Activated CD8-positive, alpha-beta memory T cell treated with anti-CD3 and anti-CD28 coated beads for 36 hours (primary cell): ENCODE data around the gene P2RY14. TPM values are rescaled to one million over a fixed set of nuclear protein-coding genes. Genes with fewer than 3 reads are reported as not detected.

Experiments used
- CTCF ChIA-PET: fragments of 350-600 bp; sonication (Branson Sonifier 250); formaldehyde crosslinking; loops from one replicate; lab custom pipeline; 2021; ENCODE audit warnings: antibody characterized with exemption; lab: Charles Lee
- POLR2A ChIA-PET: fragments of 350-600 bp; sonication (Branson Sonifier 250); formaldehyde crosslinking; loops from one replicate; lab custom pipeline; 2021; ENCODE audit warnings: antibody characterized with exemption; lab: Charles Lee
- total RNA-seq, 2 experiments: library from RNA; stranded (reverse); gene quantifications; one replicate each; pipeline ENCODE4 v1.2.3, GENCODE V29; 2021

P2RY14 gene
- total RNA-seq: 1 to 10 TPM in 1 of 2 experiments, under 1 TPM in 1; 0.65 to 1.0 TPM

DNA sequence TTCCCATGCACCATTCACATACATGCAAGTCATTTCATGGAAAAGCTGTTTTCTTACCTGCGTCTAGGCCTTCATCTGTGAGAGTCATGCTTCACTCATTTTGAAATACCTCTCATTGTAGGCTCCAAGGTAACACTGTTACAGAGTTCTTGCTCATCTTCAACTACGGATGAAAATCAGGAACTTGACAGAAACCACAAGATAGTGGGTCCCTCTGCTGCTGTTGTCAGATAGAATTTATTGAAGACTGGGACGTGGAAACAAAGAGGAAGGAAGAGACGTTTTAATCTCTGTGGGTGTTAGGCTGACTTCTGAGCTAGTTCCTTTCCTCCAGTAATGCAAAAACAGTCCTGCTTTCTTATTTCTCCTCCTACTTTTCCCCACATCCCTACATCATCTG lies at the start of gene P2RY14:
P2RY14 (minus strand) TSS at position 313 of the 400 bp plus-strand sequence. CDS start 64,226 bp downstream, outside the sequence.
- ChIA-PET POLR2A (interaction anchor here (1.0 kb wide), 1 partner anchor 51 kb away, joined by 3 read pairs; no protein-coding TSS in a partner anchor), CTCF (interaction anchor here (0.9 to 4.3 kb wide), 7 partner anchors 12 to 110 kb away, joined by 3 to 34 read pairs (median 5); no protein-coding TSS in a partner anchor)

DNA sequence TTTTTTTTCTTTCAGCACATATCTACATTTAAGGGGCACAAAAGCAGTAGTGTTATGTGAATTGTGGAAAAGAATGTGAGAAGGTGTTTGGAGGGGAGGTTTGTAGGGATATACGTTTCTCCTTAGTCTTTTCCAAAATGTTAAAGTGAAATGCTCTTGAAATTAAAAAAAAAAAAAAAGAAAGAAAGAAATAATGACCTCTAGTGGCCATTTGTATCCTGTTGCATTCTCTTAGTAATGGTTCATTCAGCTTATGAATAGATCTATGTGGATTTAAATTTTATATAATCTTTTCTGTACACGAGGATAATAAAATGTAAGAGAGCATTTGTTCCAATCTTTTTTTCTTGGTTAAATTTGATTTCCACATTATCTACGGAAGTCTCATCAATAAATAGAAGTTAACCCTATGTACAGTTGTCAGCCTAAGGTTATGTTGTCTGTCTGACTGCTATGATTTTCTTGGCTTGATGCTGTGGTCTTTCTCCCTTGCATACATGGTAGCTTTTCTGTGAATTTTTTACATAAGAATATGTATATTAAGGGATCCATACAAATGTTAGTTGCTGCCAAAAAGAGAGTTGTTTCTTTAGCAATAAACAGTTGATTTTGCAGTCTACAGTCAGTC lies 49.3 kb upstream of the P2RY14 start:
- ChIA-PET CTCF (interaction anchor here (1.1 to 1.9 kb wide), 4 partner anchors 16 to 160 kb away, joined by 3 to 7 read pairs (median 4); no protein-coding TSS in a partner anchor), POLR2A (interaction anchor here (0.6 to 0.7 kb wide), 2 partner anchors 136 to 147 kb away, joined by 3 read pairs; no protein-coding TSS in a partner anchor)

DNA sequence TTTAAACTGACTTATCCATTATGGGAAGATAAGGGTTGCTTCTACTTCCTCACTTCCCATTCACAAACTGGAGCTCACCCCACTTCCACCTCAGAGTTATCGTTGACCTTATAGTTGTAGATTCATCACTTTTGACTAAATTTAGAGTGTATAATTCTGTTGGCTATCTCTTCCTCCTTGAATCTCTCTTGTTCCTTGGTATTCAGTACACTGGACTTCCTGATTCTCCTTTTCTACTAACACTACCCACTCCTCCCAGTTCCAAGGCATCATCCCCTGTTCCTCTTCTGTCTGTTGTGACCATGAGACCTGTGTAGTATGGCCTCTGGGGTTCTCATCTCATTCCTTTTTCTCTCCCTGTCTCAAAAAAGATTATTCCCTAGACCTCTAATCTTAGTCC lies 44.2 kb upstream of the P2RY14 start:
- POLR2A ChIA-PET: no interaction called here
- CTCF ChIA-PET: interaction anchor here (1.3 kb wide), 1 partner anchor 30 kb away, joined by 3 read pairs; no protein-coding TSS in a partner anchor

DNA sequence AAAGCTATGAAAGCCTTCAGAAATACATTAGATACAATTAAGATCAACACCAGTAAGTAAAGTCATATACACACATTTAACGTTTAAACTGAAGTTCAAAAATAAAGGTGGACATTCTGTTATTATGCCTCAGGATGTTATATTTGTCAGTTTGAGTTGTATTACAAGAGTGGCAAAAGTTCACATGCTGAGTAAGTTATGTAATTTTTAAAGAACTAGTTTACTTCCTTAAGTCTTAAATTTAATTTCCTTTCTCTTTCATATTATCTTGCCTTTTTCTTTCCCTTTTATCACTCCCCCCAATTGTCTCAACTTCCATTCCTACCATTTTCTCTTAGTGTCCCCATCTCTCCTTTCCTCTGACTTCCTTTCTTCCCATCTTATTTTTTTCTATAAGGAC lies 43.2 kb upstream of the P2RY14 start:
- ChIA-PET POLR2A (no interaction called here), CTCF (interaction anchor here (0.6 to 2.1 kb wide), 4 partner anchors 10 to 154 kb away, joined by 3 to 5 read pairs (median 3); no protein-coding TSS in a partner anchor)

DNA sequence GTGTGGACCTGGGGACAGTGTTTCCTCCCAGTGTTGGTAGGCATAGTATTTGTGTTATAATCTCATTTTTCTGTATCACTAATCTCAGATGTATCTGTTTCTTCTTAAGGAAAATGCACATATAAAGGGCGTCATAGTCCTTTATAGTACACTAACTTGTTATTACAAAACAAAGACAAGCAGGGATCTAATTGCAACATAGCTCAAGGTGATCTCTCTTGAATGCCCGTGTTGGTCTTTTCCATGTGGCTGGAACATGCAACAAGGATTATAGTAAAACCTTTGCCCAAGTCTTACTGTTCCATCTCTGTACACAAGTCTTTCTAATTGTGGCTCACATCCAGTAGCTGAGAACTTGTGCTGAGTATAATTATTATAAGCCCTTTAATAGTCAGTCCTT lies 41.8 kb upstream of the P2RY14 start:
- ChIA-PET CTCF (interaction anchor here (1.4 to 2.1 kb wide), 2 partner anchors 15 to 153 kb away, joined by 5 to 7 read pairs; no protein-coding TSS in a partner anchor), POLR2A (no interaction called here)

DNA sequence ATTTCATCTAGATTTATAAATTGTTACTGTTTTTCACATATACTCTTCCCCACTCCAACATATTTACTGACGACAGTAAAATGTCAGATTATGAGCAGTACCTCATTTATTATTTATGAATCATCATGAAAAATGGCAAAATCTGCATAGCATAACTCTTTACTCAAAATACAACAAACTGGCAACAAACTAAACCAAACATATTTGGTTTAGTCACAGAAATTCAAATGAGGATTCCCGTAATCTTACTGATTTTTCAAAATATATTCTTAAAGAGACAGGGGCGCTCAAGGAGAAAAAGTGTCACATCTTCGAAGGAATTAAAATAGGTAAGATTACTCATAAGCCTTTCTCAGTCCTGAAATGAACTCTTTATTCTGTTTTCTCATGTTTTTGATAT lies 41.3 kb upstream of the P2RY14 start:
- POLR2A ChIA-PET: no interaction called here

DNA sequence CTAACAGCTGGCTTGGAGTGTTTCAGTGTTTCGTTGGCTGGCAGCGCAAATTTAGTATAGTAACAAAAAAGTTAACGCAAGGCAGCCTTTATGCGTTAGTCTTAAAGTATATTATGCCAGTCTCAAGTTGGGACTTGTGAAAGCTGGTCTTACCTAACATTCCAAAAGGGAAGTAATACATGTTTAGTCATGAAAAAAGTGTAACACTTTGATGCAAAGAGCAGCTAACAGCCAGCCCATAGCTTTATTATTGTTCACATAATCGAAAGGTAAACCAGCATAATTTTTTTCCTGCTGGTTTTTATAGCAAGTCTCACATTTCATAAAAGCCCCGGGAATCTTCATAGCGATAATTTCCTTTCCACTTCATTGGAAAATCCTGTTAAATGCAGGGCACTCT lies 40.6 kb upstream of the P2RY14 start:
- ChIA-PET CTCF (no interaction called here), POLR2A (no interaction called here)

More for the DNA sequence above, 41.3 kb upstream of the P2RY14 start:
- CTCF ChIA-PET: no interaction called here

DNA sequence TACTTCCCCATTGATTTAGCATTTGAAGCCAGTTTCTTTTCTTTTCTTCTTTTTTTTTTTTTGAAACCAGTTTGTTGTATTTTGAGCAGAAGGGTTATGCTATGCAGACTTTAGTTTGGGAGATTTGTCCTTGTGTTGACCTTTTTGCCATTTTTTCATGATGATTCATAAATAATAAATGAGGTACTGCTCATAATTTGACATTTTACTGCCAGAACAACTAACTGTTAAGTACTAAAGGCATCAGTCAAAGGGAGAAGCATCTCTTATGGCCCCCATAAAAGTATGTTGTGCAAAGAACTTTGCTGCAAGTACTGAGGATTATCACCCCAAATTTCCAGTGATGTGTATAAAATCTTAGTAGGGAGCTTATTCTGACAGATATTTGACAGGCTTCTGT lies 40.0 kb upstream of the P2RY14 start:
- ChIA-PET POLR2A (no interaction called here), CTCF (no interaction called here)

DNA sequence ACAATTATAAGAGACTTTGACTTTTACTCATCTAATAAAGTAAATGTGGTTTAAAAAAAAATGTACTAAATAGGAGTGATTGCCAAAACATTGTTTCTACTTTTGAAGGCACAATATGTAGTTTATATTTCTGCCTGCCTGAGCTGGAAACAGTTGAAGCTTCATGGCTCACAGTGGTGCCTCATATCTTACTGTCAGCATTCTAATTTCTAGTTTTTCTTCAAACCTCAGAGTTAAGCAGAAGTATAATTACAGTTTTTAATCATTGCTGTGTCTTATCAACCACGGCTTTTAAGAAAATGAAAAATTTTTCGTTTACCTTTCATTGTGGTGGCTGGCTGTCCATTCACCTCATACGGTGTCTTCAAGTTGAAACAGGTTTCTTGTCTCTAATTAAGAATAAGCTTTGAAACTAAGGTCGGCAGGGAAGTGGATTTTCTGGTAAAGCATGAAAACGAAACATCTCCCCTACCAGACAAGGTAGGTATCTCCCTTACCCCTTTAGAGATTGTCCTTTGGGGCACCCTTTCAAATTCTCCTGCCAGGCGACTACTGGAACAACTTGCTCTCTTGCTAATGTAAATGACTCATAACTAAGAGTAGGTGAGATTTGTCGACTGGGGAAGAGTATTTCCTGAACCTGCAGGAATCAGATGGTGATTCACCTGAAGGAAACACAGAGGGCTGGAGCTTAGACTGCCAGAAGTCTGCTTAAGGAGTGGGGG lies 38.1 kb upstream of the P2RY14 start, which contains the start of gene GPR87:
GPR87 (minus strand) TSS at position 554 of the 725 bp plus-strand sequence. CDS start 16,720 bp downstream, outside the sequence.
- ChIA-PET POLR2A (interaction anchor here (0.8 to 1.5 kb wide), 5 partner anchors 9 to 231 kb away, joined by 3 to 16 read pairs (median 4); partner anchors contain the start of gene MED12L), CTCF (interaction anchor here (0.6 to 2.2 kb wide), 4 partner anchors 9 to 113 kb away, joined by 3 to 11 read pairs (median 6); no protein-coding TSS in a partner anchor)

DNA sequence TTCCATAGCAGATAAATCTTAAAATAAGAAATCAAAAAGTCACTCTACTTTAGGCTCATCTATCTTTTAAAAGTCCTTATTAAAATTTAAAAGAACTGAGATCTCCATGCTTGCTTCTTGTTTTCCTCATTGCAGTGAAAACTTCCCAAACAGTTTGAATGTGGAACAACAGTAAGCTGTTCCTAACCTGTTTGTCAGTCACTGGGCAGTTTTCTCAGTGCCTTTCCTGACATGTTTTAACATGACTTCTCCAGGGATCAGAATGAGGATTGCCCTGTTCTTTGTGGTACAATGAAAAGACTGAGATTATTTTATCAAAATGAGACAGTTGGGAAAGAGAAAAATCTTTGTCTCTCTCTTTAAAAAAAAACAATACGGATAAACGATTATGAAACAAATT lies 37.5 kb upstream of the P2RY14 start:
- ChIA-PET CTCF (interaction anchor here (0.6 to 2.2 kb wide), 3 partner anchors 9 to 112 kb away, joined by 3 to 11 read pairs (median 5); no protein-coding TSS in a partner anchor), POLR2A (interaction anchor here (0.8 to 1.5 kb wide), 4 partner anchors 8 to 120 kb away, joined by 3 to 16 read pairs (median 6); no protein-coding TSS in a partner anchor)

DNA sequence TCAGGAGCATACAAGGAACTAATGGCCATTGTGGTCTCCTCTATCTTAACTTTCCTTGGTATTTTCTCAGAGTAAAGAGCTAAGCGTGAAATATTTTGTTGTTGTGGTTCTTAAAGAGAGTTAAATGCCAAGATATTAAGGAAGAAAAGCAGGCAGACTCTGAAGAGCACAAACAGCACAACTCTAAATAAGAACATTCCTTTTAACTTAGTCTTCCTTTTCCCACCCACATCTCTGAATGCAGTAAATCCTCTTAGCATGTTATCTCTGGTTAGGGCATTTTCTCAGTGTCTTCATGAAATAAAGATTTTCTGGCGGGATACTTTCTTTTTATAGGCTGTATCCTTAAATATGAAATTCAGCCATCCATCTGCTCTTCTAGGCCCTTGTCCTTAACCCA lies 36.8 kb upstream of the P2RY14 start:
- POLR2A ChIA-PET: no interaction called here

DNA sequence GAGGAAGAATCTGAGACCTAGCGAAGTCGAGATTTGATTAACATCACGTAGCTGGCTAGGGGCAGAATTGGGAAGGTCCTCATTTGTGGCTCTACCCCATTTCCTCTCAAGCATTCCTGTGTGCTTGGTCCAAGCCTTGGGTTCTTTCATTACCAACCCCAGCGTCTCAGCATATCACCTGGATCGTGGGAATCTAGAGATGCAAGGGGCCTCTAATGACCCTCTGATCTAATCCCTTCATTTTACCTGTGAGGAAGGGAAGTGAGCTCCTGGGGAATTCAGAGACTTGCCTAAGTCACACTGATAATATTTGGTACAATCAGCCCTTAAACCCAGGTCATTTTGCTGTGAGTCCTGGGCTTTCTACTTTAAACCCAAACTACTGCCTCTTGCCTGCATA lies 36.3 kb upstream of the P2RY14 start:
- ChIA-PET CTCF (no interaction called here), POLR2A (no interaction called here)

More for the DNA sequence above, 36.8 kb upstream of the P2RY14 start:
- CTCF ChIA-PET: interaction anchor here (2.2 kb wide), 1 partner anchor 8 kb away, joined by 5 read pairs; no protein-coding TSS in a partner anchor

DNA sequence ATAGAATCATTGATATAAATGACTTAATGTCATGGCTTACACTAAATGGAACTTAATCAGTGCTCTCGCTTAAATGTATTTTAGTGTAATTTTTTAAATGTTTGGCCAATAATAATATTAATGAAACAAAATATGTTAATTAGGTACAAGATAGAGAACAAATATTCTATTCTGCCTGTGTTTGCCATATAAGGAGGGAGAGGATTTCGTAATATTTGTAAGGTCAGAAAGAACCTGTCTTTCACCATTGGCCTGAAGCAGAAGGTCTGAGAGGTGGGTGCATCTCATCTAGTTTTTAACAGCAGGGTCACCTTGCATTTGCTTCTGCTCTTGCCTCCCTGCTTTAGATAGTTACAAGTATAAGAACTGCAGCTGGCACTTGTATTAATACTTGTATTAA lies 35.8 kb upstream of the P2RY14 start:
- POLR2A ChIA-PET: interaction anchor here (0.9 kb wide), 1 partner anchor 12 kb away, joined by 3 read pairs; no protein-coding TSS in a partner anchor

DNA sequence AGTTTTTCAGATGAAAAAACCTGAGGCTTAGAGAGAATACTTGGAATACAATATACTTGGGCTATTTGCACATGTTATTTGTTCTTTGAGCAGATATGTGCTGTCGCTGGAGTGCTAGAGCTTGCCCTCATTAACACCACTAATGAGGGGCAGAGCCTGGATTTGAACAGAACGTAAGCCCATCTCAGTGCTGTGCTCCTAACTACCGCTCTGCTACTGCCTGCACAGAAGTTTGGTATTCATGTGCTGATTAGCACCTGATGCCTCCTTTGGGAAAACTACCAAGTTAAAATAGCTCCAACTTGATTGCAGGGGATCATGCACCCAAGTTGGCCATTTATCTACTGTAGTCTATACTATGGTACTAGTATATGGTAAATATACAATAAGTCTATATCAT lies 34.6 kb upstream of the P2RY14 start:
- POLR2A ChIA-PET: interaction anchor here (0.6 to 0.9 kb wide), 2 partner anchors 11 to 35 kb away, joined by 3 read pairs; no protein-coding TSS in a partner anchor
- CTCF ChIA-PET: no interaction called here

More for the DNA sequence above, 35.8 kb upstream of the P2RY14 start:
- CTCF ChIA-PET: no interaction called here

DNA sequence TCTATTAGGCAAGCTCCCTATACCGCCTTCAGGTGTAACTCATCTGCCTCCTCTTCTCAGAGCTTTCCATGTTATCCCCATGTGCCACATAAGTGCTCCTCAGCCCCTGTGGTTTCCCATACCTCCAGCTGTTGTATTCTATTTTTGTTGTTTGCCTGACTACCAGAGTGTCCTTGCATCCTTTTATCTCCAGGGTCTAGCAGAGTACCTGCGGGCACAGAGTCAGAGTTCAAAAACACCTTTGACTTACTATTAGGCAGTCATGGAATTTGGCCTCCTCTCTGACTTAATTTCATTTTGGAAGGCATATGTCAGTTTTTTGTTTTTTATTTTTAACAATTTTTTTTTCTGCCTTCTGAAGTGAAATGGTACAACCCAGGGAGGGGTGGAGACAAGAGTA lies 31.2 kb upstream of the P2RY14 start:
- POLR2A ChIA-PET: interaction anchor here (1.0 kb wide), 1 partner anchor 108 kb away, joined by 3 read pairs; no protein-coding TSS in a partner anchor
- CTCF ChIA-PET: interaction anchor here (1.4 kb wide), 1 partner anchor 18 kb away, joined by 4 read pairs; no protein-coding TSS in a partner anchor

DNA sequence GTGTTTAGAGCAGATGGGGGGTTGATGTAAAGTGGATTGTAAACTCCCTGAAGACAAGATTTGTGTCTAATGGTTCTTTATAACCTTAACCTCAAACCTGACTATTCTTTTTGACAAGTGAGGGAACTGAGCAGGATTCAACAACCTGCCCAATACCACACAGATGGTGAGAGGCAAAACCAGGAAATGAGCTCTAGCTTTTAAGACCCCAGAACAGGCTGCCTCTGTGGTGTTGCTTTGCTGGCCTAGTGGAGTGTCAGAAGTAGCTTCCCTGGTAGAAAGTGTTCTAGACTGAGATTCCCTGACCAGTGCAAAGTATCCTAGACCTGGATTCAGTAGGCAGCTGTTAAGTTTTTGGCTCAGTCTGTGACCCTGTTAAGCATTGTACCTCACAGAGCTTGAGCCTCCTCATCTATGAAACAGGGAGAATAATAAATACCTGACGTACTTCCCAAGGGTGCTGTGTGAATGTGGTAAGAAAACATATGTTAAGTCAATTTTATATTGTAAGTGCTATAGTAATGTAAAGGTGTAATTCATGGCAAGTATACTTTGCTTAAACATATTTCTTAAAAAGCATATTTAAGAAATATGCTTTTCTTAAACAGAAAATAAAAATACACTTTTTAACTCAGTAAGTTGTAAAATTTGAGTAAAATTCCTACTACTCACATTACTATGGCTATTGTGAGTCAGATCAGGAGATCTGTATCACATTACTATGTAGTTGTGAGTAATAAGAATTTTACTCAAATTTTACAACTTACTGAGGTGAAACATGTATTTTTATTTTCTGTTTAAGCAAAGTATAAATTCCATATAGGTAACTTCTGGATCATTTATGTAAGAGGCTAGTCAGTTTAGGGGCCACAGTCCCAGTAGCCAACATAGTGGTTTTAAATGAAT lies 29.5 kb upstream of the P2RY14 start:
- POLR2A ChIA-PET: interaction anchor here (0.6 to 1.3 kb wide), 3 partner anchors 9 to 123 kb away, joined by 3 to 8 read pairs (median 3); partner anchors contain the start of gene GPR87

DNA sequence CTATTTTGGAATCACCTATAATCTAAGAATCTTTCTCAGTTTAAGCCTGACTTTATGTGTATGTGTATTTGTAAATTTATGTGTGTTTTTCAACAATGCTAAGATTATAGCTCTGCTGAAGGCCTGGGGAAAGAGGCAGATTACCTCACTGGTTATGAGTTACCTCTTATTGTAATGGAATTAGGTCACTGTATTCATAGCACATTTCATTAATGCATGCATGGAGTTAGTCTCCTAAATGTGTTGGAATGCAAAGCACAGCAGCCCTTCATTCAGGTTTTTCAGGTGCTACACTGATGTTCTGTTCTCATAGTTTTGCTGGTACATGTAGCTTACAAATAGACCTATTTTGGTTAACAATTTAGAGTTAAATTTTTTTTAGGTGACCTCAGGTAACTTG lies 28.8 kb upstream of the P2RY14 start:
- CTCF ChIA-PET: interaction anchor here (1.4 kb wide), 1 partner anchor 9 kb away, joined by 5 read pairs; the partner anchor contains the start of gene GPR87
- POLR2A ChIA-PET: interaction anchor here (0.6 to 1.3 kb wide), 3 partner anchors 9 to 123 kb away, joined by 3 to 8 read pairs (median 3); partner anchors contain the start of gene GPR87

More for the DNA sequence above, 29.5 kb upstream of the P2RY14 start:
- CTCF ChIA-PET: interaction anchor here (1.4 kb wide), 1 partner anchor 9 kb away, joined by 5 read pairs; the partner anchor contains the start of gene GPR87
